Kidney (tissue), 14 donors: ENCODE data around the gene DNAH3. TPM values are rescaled to one million over a fixed set of nuclear protein-coding genes. Genes with fewer than 3 reads are reported as not detected.
"Not testable (repeated sequence)": the region's sequence is repeated elsewhere in the genome, so short reads cannot be mapped to it uniquely, and the experiment has no call there.

Experiments used
- DNase-seq, 5 donors: peaks; one replicate each; pipeline ENCODE4 v3.0.0-alpha.2; 2013 to 2020
- FAIRE-seq: peaks from 2 replicates; lab custom pipeline; 2012; peaks lifted over from hg19 to GRCh38; lab: Jason Lieb, UNC
- H3K27ac ChIP-seq, 2 donors: one replicate each; pipeline ENCODE4 v1.7.0; 2013; ENCODE audit warnings: low read depth in 2 of 2, low read length in 2 of 2, inconsistent platforms in 1 of 2
- H3K27me3 ChIP-seq: one replicate; pipeline ENCODE4 v1.7.1; 2013; ENCODE audit warnings: low read length, inconsistent platforms; ENCODE audit not compliant: control insufficient read depth, insufficient read depth
- H3K36me3 ChIP-seq, 3 donors: one replicate each; pipeline versions ENCODE4 v1.7.0 to v1.7.1; 2013; ENCODE audit warnings: low read length in 3 of 3, control low read depth in 1 of 3, inconsistent platforms in 1 of 3; ENCODE audit not compliant: insufficient read depth in 3 of 3, control insufficient read depth in 2 of 3
- H3K4me1 ChIP-seq, 3 donors: one replicate each; pipeline versions ENCODE4 v1.7.0 to v1.7.1; 2013; ENCODE audit warnings: low read length in 3 of 3, inconsistent platforms in 1 of 3, low read depth in 1 of 3; ENCODE audit not compliant: control insufficient read depth in 2 of 3, insufficient read depth in 2 of 3
- H3K4me3 ChIP-seq, 3 donors: one replicate each; pipeline versions ENCODE4 v1.7.0 to v1.8.1; 2013; ENCODE audit warnings: low read length in 3 of 3, control low read depth in 1 of 3, inconsistent platforms in 1 of 3
- H3K9ac ChIP-seq, 3 donors: one replicate each; pipeline versions ENCODE4 v1.7.0 to v1.7.1; 2013; ENCODE audit warnings: low read length in 3 of 3, control low read depth in 1 of 3, inconsistent platforms in 1 of 3
- H3K9me3 ChIP-seq, 3 donors: one replicate each; pipeline versions ENCODE4 v1.7.0 to v1.7.1; 2013; ENCODE audit warnings: low read length in 3 of 3, control low read depth in 1 of 3, inconsistent platforms in 1 of 3; ENCODE audit not compliant: control insufficient read depth in 2 of 3, insufficient read depth in 1 of 3
- intact Hi-C: fragments of 100-400 bp; cut with DNase I; formaldehyde crosslinking; loops from one replicate; pipeline ENCODE4 v1.11.1; 2022
- polyA plus RNA-seq: library from polyadenylated mRNA; stranded (reverse); fragments of 350-450 nt; fragmentation: Illumina TruSeq; extraction: RNeasy Lipid Tissue Mini Kit (QIAGEN cat#74804); gene quantifications from one replicate; pipeline ENCODE4 v1.2.3, GENCODE V29; 2014; ENCODE audit warnings: low read depth, low replicate concordance; ENCODE audit not compliant: insufficient read depth
- total RNA-seq: library from RNA; stranded (reverse); fragmentation: NEBNext Ultra II Directional; extraction: Animal tissue kit (Norgen Biotek cat#: 25700); gene quantifications from one replicate; pipeline ENCODE4 v1.2.1, GENCODE V29; 2021
- TF ChIP-seq, protein P1 (sequence below): IDR thresholded peaks from 3 replicates; pipeline ENCODE4 v1.5.1; 2012; ENCODE audit warnings: mild to moderate bottlenecking, moderate library complexity, borderline replicate concordance; ENCODE audit not compliant: insufficient read depth; ENCODE audit errors: extremely low read depth
- donor health status: control.
- donor health status: control.
- donor health status: control.
- donor health status: control.
- donor health status: control.
- donor health status: DM: yes; HTN: yes; CAD: no.
- donor health status: Normal renal cell carcinoma (clear cell type).

The DNAH3 gene
- total and polyA plus RNA-seq, 2 donors from 2014 or later: 0.19 to 0.57 TPM

DNA sequence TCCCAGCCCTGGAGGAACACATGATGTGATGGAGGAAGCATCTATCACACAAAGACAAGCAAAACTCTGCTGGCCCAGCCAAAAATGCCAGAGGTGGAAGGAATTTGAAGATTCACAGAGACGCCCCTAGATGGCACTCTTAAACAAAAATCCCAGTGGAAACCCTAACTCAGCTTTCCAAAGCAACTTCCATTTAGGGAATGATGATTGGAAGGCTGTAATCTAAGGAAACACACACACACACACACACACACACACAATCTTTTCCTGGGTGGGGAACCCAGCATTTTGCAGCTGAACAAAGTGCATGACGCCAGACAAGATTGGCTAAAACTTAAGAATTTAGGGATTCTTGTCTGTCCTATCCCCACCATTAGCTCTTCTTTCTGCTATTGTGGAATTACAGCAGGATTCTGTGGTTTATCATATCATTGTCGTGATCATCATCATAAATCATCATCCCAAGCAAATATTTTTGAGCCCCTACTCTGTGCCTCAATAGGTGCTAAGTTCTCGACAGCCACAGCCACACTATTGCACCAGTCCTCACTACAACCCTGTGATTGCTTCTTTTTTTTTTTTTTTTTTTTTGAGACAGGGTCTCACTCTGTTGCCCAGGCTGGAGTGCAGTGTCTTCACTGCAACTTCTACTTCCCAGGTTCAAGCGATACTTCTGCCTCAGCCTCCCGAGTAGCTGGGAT, 6.3 kb upstream of the DNAH3 start:
- H3K27ac ChIP-seq: no peak overlapping the region

DNA sequence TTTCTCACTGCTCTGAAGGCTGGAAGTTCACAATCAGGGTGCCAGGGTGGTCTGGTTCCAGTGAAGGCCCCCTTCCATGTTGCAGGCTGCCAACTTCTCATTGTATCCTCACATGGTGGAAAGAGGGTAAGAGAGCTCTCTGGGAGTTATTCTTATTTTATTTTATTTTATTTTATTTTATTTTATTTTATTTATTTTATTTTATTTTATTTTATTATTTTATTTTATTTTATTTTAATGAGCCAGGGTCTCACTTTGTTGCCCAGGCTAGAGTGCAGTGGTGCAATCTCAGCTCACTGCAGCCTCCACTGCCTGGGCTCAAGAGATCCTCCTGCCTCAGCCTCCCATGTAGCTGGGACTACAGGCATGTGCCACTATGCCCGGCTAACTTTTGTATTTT, 5.4 kb upstream of the DNAH3 start:
- H3K4me3 ChIP-seq, intact Hi-C loops, H3K27ac ChIP-seq, FAIRE-seq, H3K27me3 ChIP-seq, H3K9ac ChIP-seq, H3K36me3 ChIP-seq, H3K9me3 ChIP-seq, DNase-seq: not testable (repeated sequence)
- peaks cover 0 to 14% (median 12%) of the 10 kb centered on the region in 3 donors for H3K4me1 ChIP-seq

More for the DNA sequence above, 6.3 kb upstream of the DNAH3 start:
- H3K9ac ChIP-seq: no peak overlapping the region
- TF ChIP-seq, protein P1, sequence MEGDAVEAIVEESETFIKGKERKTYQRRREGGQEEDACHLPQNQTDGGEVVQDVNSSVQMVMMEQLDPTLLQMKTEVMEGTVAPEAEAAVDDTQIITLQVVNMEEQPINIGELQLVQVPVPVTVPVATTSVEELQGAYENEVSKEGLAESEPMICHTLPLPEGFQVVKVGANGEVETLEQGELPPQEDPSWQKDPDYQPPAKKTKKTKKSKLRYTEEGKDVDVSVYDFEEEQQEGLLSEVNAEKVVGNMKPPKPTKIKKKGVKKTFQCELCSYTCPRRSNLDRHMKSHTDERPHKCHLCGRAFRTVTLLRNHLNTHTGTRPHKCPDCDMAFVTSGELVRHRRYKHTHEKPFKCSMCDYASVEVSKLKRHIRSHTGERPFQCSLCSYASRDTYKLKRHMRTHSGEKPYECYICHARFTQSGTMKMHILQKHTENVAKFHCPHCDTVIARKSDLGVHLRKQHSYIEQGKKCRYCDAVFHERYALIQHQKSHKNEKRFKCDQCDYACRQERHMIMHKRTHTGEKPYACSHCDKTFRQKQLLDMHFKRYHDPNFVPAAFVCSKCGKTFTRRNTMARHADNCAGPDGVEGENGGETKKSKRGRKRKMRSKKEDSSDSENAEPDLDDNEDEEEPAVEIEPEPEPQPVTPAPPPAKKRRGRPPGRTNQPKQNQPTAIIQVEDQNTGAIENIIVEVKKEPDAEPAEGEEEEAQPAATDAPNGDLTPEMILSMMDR: peak; percentile 62
- H3K4me3 ChIP-seq: no peak overlapping the region
- FAIRE-seq (no peak), DNase-seq (peak in 4 of 5 donors; percentile 57 to 82 (median 66))
- no peaks in the 10 kb centered on the region for H3K9me3 ChIP-seq
- H3K27me3 ChIP-seq: no peaks in the 10 kb centered on the region
- peaks cover 0 to 14% (median 12%) of the 10 kb centered on the region in 3 donors for H3K4me1 ChIP-seq
- intact Hi-C loops: no loop called here
- H3K36me3 ChIP-seq: no peaks in the 10 kb centered on the region

DNA sequence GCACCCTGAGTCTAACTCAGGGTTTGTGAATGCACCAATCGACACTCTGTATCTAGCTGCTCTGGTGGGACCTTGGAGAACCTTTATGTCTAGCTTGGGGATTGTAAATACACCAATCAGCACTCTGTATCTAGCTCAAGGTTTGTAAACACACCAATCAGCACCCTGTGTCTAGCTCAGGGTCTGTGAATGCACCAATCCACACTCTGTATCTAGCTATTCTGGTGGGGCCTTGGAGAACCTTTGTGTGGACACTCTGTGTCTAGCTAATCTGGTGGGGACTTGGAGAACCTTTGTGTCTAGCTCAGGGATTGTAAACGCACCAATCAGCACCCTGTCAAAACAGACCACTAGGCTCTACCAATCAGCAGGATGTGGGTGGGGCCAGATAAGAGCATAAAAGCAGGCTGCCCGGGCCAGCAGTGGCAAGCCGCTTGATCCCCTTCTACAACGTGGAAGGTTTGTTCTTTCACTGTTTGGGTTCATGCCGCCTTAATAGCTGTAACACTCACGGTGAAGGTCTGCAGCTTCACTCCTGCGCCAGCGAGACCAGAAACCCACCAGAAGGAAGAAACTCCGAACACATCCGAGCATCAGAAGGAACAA, 2.6 kb upstream of the DNAH3 start:
- H3K9me3 ChIP-seq, FAIRE-seq, H3K27me3 ChIP-seq, H3K4me3 ChIP-seq, H3K27ac ChIP-seq, DNase-seq, intact Hi-C loops, H3K36me3 ChIP-seq, H3K9ac ChIP-seq: not testable (repeated sequence)
- peaks cover 0 to 12% (median 5%) of the 10 kb centered on the region in 3 donors for H3K4me1 ChIP-seq

DNA sequence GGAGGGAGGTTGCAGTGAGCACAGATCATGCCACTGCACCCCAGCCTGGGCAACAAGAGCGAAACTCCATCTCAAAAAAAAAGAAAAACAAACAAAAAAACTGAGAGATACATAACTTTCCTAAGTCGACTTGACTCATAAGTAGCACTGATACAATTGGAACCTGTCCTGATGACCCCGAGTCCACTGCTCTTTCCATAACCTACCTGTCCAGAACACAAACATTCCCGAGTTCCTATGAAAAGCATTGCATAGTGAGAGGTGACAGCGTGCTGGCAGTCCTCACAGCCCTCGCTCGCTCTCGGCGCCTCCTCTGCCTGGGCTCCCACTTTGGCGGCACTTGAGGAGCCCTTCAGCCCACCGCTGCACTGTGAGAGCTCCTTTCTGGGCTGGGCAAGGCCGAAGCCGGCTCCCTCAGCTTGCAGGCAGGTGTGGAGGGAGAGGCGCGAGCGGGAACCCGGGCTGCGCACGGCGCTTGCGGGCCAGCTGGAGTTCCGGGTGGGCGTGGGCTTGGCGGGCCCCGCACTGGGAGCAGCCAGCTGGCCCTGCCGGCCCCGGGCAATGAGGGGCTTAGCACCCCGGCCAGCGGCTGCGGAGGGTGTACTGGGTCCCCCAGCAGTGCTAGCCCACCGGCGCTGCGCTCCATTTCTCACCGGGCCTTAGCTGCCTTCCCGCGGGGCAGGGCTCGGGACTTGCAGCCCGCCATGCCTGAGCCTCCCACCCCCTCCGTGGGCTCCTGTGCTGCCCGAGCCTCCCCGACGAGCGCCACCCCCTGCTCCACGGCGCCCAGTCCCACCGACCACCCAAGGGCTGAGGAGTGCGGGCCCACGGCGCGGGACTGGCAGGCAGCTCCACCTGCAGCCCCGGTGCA, 1.7 kb upstream of the DNAH3 start:
- H3K4me3 ChIP-seq, H3K4me1 ChIP-seq, H3K9ac ChIP-seq, FAIRE-seq, intact Hi-C loops, H3K36me3 ChIP-seq, H3K27ac ChIP-seq, H3K9me3 ChIP-seq, DNase-seq, H3K27me3 ChIP-seq: not testable (repeated sequence)
